GM19240 (cell line): Measurements from ENCODE around the gene CCDC157.
"Not testable (repeated sequence)": the region's sequence is repeated elsewhere in the genome, so short reads cannot be mapped to it uniquely, and the experiment has no call there.

Experiments
- DNase-seq: peaks from one replicate; pipeline ENCODE4 v3.0.0; 2011; ENCODE audit warnings: low spot score; ENCODE audit not compliant: insufficient read length

Gene CCDC157

GRCh38 chr22:30325724-30326254 lies 31.0 kb upstream of the CCDC157 start:
- no peak for DNase-seq

- no peak for DNase-seq
These were observed 30.5 kb upstream of the CCDC157 start for GRCh38 chr22:30326255-30326705.

- DNase-seq, result peak; percentile 93
These were observed 30.0 kb upstream of the CCDC157 start, which contains the start of gene TBC1D10A for GRCh38 chr22:30326706-30327362. TSS of gene TBC1D10A (minus strand) at chr22:30326941. CDS start at chr22:30326881, 60 bp downstream.

GRCh38 chr22:30327864-30328345 lies 28.9 kb upstream of the CCDC157 start:
- DNase-seq, result no peak

GRCh38 chr22:30328466-30329049 lies 28.2 kb upstream of the CCDC157 start:
- DNase-seq, result no peak

GRCh38 chr22:30332551-30332950 lies 24.3 kb upstream of the CCDC157 start:
- no peak for DNase-seq

GRCh38 chr22:30332994-30333706 lies 23.7 kb upstream of the CCDC157 start:
- no peak for DNase-seq

- no peak for DNase-seq
These were observed 23.1 kb upstream of the CCDC157 start for GRCh38 chr22:30333707-30334087.

- DNase-seq, result no peak
These were observed 22.2 kb upstream of the CCDC157 start for GRCh38 chr22:30334646-30335045.

- DNase-seq, result no peak
These were observed 21.6 kb upstream of the CCDC157 start for GRCh38 chr22:30335236-30335635.

- no peak for DNase-seq
These were observed 19.9 kb upstream of the CCDC157 start for GRCh38 chr22:30336752-30337460.

- no peak for DNase-seq
These were observed 19.4 kb upstream of the CCDC157 start for GRCh38 chr22:30337461-30337778.

- DNase-seq, result not testable (repeated sequence)
These were observed 18.5 kb upstream of the CCDC157 start for GRCh38 chr22:30338341-30338740.

GRCh38 chr22:30338802-30339201 lies 18.0 kb upstream of the CCDC157 start:
- DNase-seq, result no peak

- no peak for DNase-seq
These were observed 15.7 kb upstream of the CCDC157 start for GRCh38 chr22:30340911-30341685.

- DNase-seq, result no peak
These were observed 12.2 kb upstream of the CCDC157 start for GRCh38 chr22:30344447-30345200.

- no peak for DNase-seq
These were observed 9.4 kb upstream of the CCDC157 start for GRCh38 chr22:30347255-30347892.

- DNase-seq, result no peak
These were observed 8.4 kb upstream of the CCDC157 start for GRCh38 chr22:30348404-30348803.

GRCh38 chr22:30348809-30349208 lies 8.0 kb upstream of the CCDC157 start:
- DNase-seq, result no peak

- no peak for DNase-seq
These were observed 5.6 kb upstream of the CCDC157 start for GRCh38 chr22:30351226-30351625.
